ENCODE results near the gene CDKL2. TPM values are rescaled to one million over a fixed set of nuclear protein-coding genes. Genes with fewer than 3 reads are reported as not detected.
A peak's percentile ranks its signal among the peaks of the same experiment; 100 is the strongest.

Gene CDKL2
- total and polyA plus RNA-seq, 2 donors (not counting 1 experiment from before 2014, with no cell fraction given) = 0.81 TPM; not detected in 1

- H3K27ac ChIP-seq (ENCODE audit: low read length in 2 of 2) = no peak overlapping the region
- H3K4me1 Mint-ChIP-seq = peaks cover 2% of the 10 kb centered on the region
- ChIA-PET CTCF (no interaction called here), POLR2A (no interaction called here)
- peaks cover 35% of the 10 kb centered on the region for H3K27me3 Mint-ChIP-seq
- H3K4me3 ChIP-seq (ENCODE audit: control extremely low read depth in 1 of 5, extremely low read depth in 1 of 5, insufficient read depth in 1 of 5, low read depth in 2 of 5, low read length in 4 of 5) = no peak overlapping the region
- no peaks in the 10 kb centered on the region for H3K9me3 Mint-ChIP-seq (ENCODE audit: insufficient read depth)
- H4K20me1 ChIP-seq (ENCODE audit: control insufficient read depth, insufficient read depth, low read length, poor library complexity, severe bottlenecking) = no peaks in the 10 kb centered on the region
- no peaks in the 10 kb centered on the region for H3K27me3 ChIP-seq (replicated peaks in 1 of 4; ENCODE audit: control extremely low read depth in 1 of 4, control insufficient read depth in 3 of 4, insufficient read depth in 4 of 4, low read length in 3 of 4)
- no peak overlapping the region for H2AFZ ChIP-seq (ENCODE audit: insufficient read depth, low read depth, low read length, poor library complexity, severe bottlenecking)
- H3K4me2 ChIP-seq (replicated peaks; ENCODE audit: low read depth, low read length, poor library complexity, severe bottlenecking) = no peak overlapping the region
- DNase-seq = no peak
- intact Hi-C loops (cut with micrococcal nuclease) = no loop called here
- H3K36me3 ChIP-seq (replicated peaks in 1 of 2; ENCODE audit: control extremely low read depth in 1 of 2, control insufficient read depth in 1 of 2, extremely low read depth in 1 of 2, insufficient read depth in 2 of 2, low read length in 1 of 2) = no peaks in the 10 kb centered on the region
- no peaks in the 10 kb centered on the region for H3K4me1 ChIP-seq (ENCODE audit: control insufficient read depth in 2 of 2, insufficient read depth in 2 of 2, low read length in 2 of 2)
- H3K9ac ChIP-seq (ENCODE audit: low read length) = no peak overlapping the region
- H3K27ac Mint-ChIP-seq = no peak overlapping the region
- no peaks in the 10 kb centered on the region for H3K79me2 ChIP-seq (ENCODE audit: control insufficient read depth, insufficient read depth, low read length)
- ATAC-seq (ENCODE audit: low read depth) = no peak
- no peak for TF ChIP-seq CTCF (IDR thresholded peaks at IDR 0.05)
- WGBS (ENCODE audit: insufficient coverage) = 97% methylated on average over 7 of the region's 8 CpGs
- H3K9me3 ChIP-seq (ENCODE audit: control extremely low read depth in 1 of 3, control insufficient read depth in 2 of 3, insufficient read depth in 1 of 3, low read length in 2 of 3) = no peaks in the 10 kb centered on the region
- H3K4me3 Mint-ChIP-seq = no peak overlapping the region
Measured at GRCh38 chr4:75561789-75562188, 68.5 kb downstream of the CDKL2 start.

GRCh38 chr4:75557696-75558095 is 72.6 kb downstream of the CDKL2 start:
- Mint-ChIP-seq H3K4me1 (peaks cover 13% of the 10 kb centered on the region), H3K27ac (no peak overlapping the region), H3K9me3 (ENCODE audit: insufficient read depth) (no peaks in the 10 kb centered on the region), H3K4me3 (peak overlapping the region; percentile 59), H3K27me3 (peaks cover 27% of the 10 kb centered on the region)
- no peak for ATAC-seq (ENCODE audit: low read depth)
- H3K36me3 ChIP-seq (replicated peaks in 1 of 2; ENCODE audit: control extremely low read depth in 1 of 2, control insufficient read depth in 1 of 2, extremely low read depth in 1 of 2, insufficient read depth in 2 of 2, low read length in 1 of 2) = no peaks in the 10 kb centered on the region
- peaks cover 0 to 4% of the 10 kb centered on the region in 2 donors for H3K4me1 ChIP-seq (ENCODE audit: control insufficient read depth in 2 of 2, insufficient read depth in 2 of 2, low read length in 2 of 2)
- no peak overlapping the region for H3K27ac ChIP-seq (ENCODE audit: low read length in 2 of 2)
- intact Hi-C loops (cut with micrococcal nuclease) = no loop called here
- ChIA-PET CTCF (interaction anchor here (0.6 kb wide), 1 partner anchor 356 kb away, joined by 4 read pairs; no protein-coding TSS in a partner anchor), POLR2A (no interaction called here)
- TF ChIP-seq EZH2 (IDR thresholded peaks at IDR 0.05; ENCODE audit: borderline replicate concordance, insufficient read depth, low read depth, low read length, poor library complexity, severe bottlenecking) (no peak), CTCF (IDR thresholded peaks at IDR 0.05) (no peak)
- no peak overlapping the region for H2AFZ ChIP-seq (ENCODE audit: insufficient read depth, low read depth, low read length, poor library complexity, severe bottlenecking)
- 78% methylated on average over 6 of the region's 8 CpGs for WGBS (ENCODE audit: insufficient coverage)
- no peaks in the 10 kb centered on the region for H3K9me3 ChIP-seq (ENCODE audit: control extremely low read depth in 1 of 3, control insufficient read depth in 2 of 3, insufficient read depth in 1 of 3, low read length in 2 of 3)
- no peaks in the 10 kb centered on the region for H3K27me3 ChIP-seq (replicated peaks in 1 of 4; ENCODE audit: control extremely low read depth in 1 of 4, control insufficient read depth in 3 of 4, insufficient read depth in 4 of 4, low read length in 3 of 4)
- H3K4me3 ChIP-seq (ENCODE audit: control extremely low read depth in 1 of 5, extremely low read depth in 1 of 5, insufficient read depth in 1 of 5, low read depth in 2 of 5, low read length in 4 of 5) = no peak overlapping the region
- H3K79me2 ChIP-seq (ENCODE audit: control insufficient read depth, insufficient read depth, low read length) = no peaks in the 10 kb centered on the region
- H3K9ac ChIP-seq (ENCODE audit: low read length) = no peak overlapping the region
- no peaks in the 10 kb centered on the region for H4K20me1 ChIP-seq (ENCODE audit: control insufficient read depth, insufficient read depth, low read length, poor library complexity, severe bottlenecking)
- H3K4me2 ChIP-seq (replicated peaks; ENCODE audit: low read depth, low read length, poor library complexity, severe bottlenecking) = no peak overlapping the region
- DNase-seq = no peak

Data from B cell (primary cell).